ENCODE measurements around the gene ALG14.
A peak's percentile ranks its signal among the peaks of the same experiment; 100 is the strongest.
"Not testable (repeated sequence)": the region's sequence is repeated elsewhere in the genome, so short reads cannot be mapped to it uniquely, and the experiment has no call there.

Gene ALG14

GRCh38 chr1:95086949-95087533 lies 14.3 kb upstream of the ALG14 start:
- DNase-seq = peak; percentile 31

DNA sequence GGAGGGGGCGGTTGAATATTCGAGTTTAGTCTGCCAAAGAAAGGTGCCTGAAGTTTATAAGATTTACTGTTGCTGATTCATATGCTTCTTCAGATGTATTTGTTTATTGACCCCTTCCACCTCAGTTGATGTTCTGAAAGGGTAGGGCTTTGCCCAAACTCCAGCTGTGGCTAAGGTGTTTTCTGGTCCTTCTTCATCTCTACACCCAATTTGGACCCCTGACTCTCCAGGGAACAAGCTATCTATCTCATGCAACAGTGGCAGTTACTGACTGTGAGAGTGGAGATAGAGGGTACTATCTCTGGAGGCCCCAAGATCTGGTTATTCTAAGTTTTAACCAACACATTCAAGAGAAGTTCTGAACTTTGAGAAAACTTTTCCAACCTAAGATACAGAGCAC lies 12.6 kb upstream of the ALG14 start:
- DNase-seq = no peak

- no peak for DNase-seq
Measured at GRCh38 chr1:95084317-95085176, 11.8 kb upstream of the ALG14 start.

DNA sequence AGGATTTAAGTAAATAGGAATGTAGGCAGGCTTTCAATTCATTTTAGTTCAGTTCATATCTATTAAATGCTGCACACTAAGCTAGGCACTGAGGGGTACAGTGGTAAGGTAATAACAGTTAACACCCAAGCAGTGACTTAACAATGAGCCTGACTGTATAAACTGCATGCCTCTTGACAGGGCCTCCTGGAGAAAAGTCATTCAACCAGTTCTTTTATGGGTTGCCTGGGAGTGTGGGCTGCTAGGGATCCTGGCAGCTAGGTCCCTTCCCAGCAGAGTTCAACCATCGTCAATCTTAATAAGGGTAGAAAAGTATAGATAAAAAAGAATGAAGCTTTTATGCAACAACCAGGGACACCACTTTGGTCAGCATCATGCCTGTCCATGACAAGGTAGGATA lies 8.1 kb upstream of the ALG14 start:
- no peak for DNase-seq

- DNase-seq = no peak
Measured at GRCh38 chr1:95080446-95080845, 7.7 kb upstream of the ALG14 start.

GRCh38 chr1:95076034-95076433 lies 3.3 kb upstream of the ALG14 start:
- no peak for DNase-seq

GRCh38 chr1:95073446-95073845 lies 695 bp upstream of the ALG14 start:
- no peak for DNase-seq

GRCh38 chr1:95072117-95072516 lies 634 bp downstream of the ALG14 start:
- no peak for DNase-seq

DNA sequence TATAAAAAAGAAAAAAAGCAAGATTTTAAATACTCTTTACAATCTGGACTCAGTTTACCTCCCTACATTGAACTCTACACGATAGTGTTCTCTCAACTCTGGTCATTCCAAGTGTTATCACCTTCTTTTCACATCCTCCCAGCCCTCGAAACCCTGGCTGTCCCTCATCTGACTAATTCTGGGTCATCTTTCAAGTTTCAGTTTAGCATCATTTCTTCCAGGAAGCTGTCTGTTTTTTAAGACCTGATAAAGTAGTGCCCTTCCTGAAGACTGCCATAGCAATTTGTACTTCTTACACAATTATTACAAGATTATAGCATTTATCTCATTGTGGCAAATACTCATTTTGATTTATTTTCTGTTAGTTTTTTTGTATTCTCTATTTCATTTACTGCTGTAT lies 1.2 kb downstream of the ALG14 start:
- DNase-seq = no peak

DNA sequence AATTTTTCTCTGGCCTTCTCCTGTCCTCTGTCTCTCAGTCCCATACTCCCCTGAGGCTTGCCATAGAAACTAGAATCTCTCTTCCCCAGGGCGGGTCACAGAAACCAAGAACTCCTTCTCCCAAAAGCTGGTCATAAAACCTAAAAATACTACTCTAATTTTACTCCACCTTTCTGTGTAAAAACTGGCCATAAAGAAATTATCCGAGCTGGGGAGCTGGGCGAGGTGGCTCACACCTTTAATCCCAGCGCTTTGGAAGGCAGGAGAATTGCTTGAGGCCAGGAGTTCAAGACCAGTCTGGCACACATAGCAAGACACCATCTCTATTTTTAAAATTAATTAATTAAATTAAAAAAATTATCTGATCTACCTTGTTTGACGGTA lies 3.0 kb downstream of the ALG14 start:
- no peak for DNase-seq

- DNase-seq = no peak
Measured at GRCh38 chr1:95068956-95069709, 3.6 kb downstream of the ALG14 start.

DNA sequence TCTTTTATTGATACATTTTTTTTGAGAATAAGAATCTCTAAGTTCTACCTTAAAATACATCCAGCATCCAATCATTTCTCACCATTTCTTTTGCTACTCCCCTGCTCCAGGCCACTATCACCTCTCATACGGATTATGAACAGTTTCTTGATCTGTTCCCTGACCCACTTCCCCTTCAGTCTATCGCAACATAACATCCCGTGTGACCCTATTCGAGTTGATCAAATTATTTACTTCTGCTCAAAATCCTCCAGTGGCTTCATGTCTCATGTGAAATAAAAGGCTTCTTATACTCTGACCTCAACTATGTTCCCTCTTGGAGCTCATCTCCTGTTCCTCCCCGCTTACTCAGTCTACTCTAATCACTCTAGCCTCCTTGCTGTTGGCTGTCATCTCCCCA lies 5.2 kb downstream of the ALG14 start:
- no peak for DNase-seq

DNA sequence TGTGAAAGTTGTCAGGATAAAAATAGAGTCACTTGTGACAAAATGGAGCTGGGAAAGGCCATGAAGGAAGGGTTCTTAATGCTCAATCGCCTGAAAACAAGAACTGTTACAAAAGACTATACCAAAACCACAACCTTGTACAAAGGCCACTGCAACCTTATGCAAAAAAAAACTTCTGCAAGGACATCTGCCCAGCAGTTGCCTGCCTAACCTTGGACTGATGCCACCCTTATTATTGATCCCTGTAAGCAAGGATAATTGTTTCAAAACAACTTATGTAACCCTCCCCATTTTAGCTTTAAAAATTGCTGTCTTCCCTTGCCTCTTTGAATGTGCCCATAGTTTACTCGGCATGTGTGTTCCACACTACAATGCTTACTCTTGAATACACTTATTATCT lies 5.7 kb downstream of the ALG14 start:
- DNase-seq = no peak

GRCh38 chr1:95061445-95062006 lies 11.2 kb downstream of the ALG14 start:
- DNase-seq = no peak

DNA sequence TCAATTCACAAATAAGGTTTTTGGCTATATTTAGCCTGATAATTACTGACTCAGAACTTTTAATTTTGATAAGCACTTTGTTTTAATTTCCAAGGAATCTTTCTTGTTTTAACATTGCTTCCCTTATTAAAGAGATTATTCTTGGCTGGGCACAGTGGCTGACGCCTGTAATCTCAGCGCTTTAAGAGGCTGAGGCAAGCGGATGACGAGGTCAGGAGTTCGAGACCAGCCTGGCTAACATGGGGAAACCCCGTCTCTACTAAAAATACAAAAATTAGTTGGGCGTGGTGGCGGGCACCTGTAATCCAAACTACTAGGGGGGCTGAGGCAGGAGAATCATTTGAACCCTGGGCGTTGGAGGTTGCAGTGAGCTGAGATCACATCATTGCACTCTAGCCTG lies 13.8 kb downstream of the ALG14 start:
- DNase-seq = no peak

- peak; percentile 43 for DNase-seq
Measured at GRCh38 chr1:95057351-95057750, 15.4 kb downstream of the ALG14 start.

DNA sequence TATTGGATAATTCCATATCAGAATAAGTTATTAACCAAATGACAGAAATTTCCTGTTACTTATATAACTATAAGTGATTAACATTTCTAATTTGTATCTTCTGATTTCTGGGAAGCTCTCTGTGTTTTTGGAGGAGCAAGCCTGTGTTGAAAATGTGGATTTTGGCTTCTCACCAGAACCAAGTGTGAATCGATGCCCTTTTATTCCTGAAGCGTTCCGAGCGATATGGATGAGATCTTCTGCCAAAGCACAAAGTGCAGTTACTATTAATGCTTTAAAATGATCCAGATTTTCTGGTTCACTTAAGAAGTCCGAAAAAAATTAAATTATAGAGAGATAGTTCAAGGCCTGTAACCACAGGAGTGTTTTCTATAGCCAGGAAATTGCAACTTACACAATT lies 22.8 kb downstream of the ALG14 start:
- DNase-seq = no peak

DNA sequence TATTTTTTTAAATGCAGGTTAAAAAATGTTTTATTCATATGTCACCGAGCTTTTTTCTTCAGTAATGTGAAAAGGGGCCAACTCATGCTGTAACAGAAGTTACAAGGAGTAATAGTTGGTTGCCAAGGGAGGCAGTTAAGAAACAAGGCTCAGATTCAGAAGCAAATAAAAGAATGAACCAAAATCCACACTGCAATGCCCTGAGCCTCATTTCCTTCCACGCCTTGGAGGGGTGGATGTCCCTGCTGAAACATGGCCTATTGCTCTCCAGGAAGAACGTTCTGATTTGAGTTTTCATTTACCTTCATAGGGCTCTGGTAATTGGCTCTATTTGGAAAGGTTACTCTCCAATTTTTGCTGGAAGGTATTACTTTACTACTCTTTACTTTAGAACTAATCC lies 24.4 kb downstream of the ALG14 start:
- DNase-seq = peak; percentile 45

DNA sequence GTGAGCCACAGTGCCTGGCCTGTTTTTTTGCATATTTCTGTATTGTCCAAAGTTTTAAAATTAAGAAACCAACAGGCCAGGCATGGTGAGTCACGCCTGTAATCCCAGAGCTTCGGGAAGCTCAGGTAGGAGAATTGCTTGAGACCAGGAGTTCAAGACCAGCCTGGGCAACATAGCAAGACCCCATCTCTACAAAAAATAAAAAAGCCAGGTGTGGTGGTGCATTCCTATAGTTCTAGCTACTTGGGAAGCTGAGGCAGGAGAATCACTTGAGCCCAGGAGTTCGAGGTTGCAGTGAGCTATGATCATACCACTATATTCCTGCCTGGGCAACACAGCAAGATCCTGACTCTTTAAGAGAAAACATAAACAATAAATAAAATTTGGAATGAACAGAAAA lies 25.1 kb downstream of the ALG14 start:
- not testable (repeated sequence) for DNase-seq

DNA sequence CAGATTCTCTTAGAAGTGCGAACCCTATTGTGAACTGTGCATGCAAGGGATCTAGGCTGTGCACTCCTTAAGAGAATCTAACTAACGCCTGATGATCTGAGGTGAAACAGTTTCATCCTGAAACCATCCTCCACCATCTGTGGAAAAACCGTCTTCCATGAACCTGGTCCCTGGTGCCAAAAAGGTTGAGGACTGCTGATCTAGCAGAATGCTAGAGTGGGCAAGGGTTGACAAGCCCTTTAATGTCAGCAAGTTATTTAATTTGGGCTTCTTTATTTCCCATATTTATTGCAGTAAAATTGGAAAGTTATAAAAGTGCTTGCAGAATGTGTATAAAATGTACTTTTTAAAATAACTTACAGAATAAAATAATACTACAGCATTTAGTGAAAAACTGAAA lies 26.4 kb downstream of the ALG14 start:
- DNase-seq = no peak

DNA sequence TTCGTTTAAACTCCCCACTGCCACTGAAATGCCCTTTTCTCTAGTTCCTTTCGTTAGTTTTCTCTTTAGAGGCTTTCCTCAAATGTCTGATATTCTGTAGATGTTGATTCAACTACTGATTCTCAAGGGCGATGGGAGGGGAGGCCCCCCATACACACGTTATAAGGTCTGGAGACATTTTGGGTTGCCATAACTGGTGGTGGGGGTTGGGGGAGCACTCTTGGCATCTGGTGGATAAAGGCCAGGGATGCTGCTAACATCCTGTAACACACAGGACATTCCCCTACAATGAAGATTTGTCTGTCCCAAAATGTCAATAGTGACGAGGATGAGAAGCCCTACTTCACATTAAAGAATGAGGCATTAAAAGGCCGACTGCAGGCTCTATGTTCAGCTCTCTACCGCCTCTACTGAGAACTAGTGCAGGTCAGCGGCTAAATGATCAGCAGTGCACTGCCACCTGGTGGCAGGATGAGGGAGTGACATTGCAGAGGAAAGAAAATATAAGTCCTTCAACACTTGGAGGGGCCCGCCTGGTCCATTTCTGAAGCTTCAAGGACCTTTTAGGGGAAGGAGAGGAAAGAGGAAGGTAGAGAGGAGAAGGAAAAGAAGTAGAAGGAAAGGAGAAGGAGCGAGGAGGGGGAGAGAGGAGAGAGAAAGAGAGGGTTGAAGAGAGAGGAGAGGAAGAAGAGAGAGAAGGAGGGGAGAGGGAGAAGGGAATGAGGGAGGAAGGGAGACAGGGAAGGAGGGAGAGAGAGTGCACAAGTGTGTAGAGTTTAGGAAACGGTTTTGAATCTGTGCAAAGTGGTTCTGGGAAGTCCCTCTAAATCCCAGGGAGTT lies 29.4 kb downstream of the ALG14 start:
- DNase-seq = peak; percentile 90

DNA sequence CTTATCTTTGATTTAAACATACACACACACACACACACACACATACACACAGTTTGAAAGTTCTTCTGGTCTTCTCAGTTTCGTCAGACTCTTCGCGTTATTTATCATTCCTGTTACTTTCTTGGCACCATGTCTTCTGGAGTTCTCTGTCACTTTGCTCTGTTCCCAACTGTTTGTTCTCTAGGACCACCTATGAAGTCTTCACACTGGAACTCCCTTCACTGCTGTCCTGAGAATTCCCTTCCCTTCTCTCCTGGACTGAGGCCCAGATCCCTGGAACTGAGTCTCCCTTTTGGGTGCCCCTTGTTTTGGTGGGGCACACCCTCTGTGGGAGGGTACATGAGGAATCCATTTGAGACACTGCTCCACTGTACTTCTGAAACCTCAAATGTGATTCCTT lies 30.5 kb downstream of the ALG14 start:
- DNase-seq = peak; percentile 61
